ENCODE data around the gene F2RL1.

- TF ChIP-seq CTCF (IDR thresholded peaks at IDR 0.05), result no peak
- TF ChIP-seq ZFX (IDR thresholded peaks at IDR 0.05; ENCODE audit: borderline replicate concordance), result no peak
Observed at GRCh38 chr5:76809141-76809540, 9.7 kb upstream of the F2RL1 start.
